Endodermal cell (in vitro differentiated cells): ENCODE measurements around the gene MYO1F. TPM values are rescaled to one million over a fixed set of nuclear protein-coding genes. Genes with fewer than 3 reads are reported as not detected.
A peak's percentile ranks its signal among the peaks of the same experiment; 100 is the strongest.

Source experiments
- DNase-seq: peaks from one replicate; pipeline ENCODE4 v3.0.0-alpha.2; 2017
- H3K27ac ChIP-seq: 2 replicates; pipeline ENCODE4 v1.5.1; 2013; ENCODE audit warnings: mild to moderate bottlenecking, low read depth, low read length, moderate library complexity
- H3K27me3 ChIP-seq: 2 replicates; pipeline ENCODE4 v1.6.1; 2013; ENCODE audit warnings: mild to moderate bottlenecking, low read length, moderate library complexity; ENCODE audit not compliant: insufficient read depth, control insufficient read depth, poor library complexity, severe bottlenecking
- H3K36me3 ChIP-seq: 2 replicates; pipeline ENCODE4 v1.7.0; 2013; ENCODE audit warnings: mild to moderate bottlenecking, low read length, moderate library complexity; ENCODE audit not compliant: control insufficient read depth, insufficient read depth
- H3K4me1 ChIP-seq: one replicate; pipeline ENCODE4 v1.7.0; 2013; ENCODE audit warnings: low read length; ENCODE audit not compliant: control insufficient read depth, insufficient read depth
- H3K4me3 ChIP-seq: 2 replicates; pipeline ENCODE4 v1.5.1; 2013; ENCODE audit warnings: mild to moderate bottlenecking, low read length, moderate library complexity
- H3K9ac ChIP-seq: 2 replicates; pipeline ENCODE4 v1.6.1; 2013; ENCODE audit warnings: mild to moderate bottlenecking, low read length, moderate library complexity; ENCODE audit not compliant: poor library complexity, severe bottlenecking; ENCODE audit errors: extremely low read depth
- H3K9me3 ChIP-seq: 2 replicates; pipeline ENCODE4 v1.6.1; 2013; ENCODE audit warnings: mild to moderate bottlenecking, low read length, moderate library complexity; ENCODE audit not compliant: control insufficient read depth
- H3K27ac Mint-ChIP-seq: 2 replicates; pipeline ENCODE4 v1.8.0; 2020; ENCODE audit warnings: mixed read lengths
- H3K27me3 Mint-ChIP-seq: 2 replicates; pipeline ENCODE4 v1.8.0; 2021; ENCODE audit warnings: mild to moderate bottlenecking, mixed read lengths; ENCODE audit not compliant: insufficient read depth
- H3K36me3 Mint-ChIP-seq: 2 replicates; pipeline ENCODE4 v1.8.0; 2020; ENCODE audit warnings: low read depth, mixed read lengths
- H3K4me1 Mint-ChIP-seq: 2 replicates; pipeline ENCODE4 v1.8.0; 2020; ENCODE audit warnings: mixed read lengths
- H3K4me3 Mint-ChIP-seq: 2 replicates; pipeline ENCODE4 v1.8.0; 2020; ENCODE audit warnings: mild to moderate bottlenecking, moderate library complexity, mixed read lengths
- H3K9me3 Mint-ChIP-seq: 2 replicates; pipeline ENCODE4 v1.8.0; 2020; ENCODE audit warnings: mild to moderate bottlenecking, mixed read lengths
- CTCF ChIP-seq: fragments of 200-600 bp; sonication (generic); conservative IDR thresholded peaks from 2 replicates; pipeline ENCODE4 v1.5.0; 2021; ENCODE audit warnings: antibody characterized with exemption, mild to moderate bottlenecking
- WGBS, 2 experiments: methylation state at CpG; one replicate each; pipeline versions ENCODE4 v1.1.5 to v1.1.7; 2013; ENCODE audit warnings: missing lambda C conversion rate in 2 of 2, mixed read lengths in 1 of 2; ENCODE audit not compliant: insufficient coverage in 1 of 2, insufficient read length in 1 of 2; 5-methylcytosine and 5-hydroxymethylcytosine counted together
- total RNA-seq, 2 donors: library from RNA; stranded (reverse); fragmentation: NEBNext Ultra II Directional in 1 of 2; extraction: Animal tissue kit (Norgen Biotek cat#: 25700) in 1 of 2; gene quantifications; 2 replicates in 1 of 2; 3 replicates in 1 of 2; pipeline ENCODE4 v1.2.1, GENCODE V29; 2021

The MYO1F gene
- total RNA-seq, 2 donors from 2014 or later = 0.57 to 1.1 TPM

- Mint-ChIP-seq H3K27ac (no peak overlapping the region), H3K27me3 (no peaks in the 10 kb centered on the region), H3K9me3 (peaks cover 1% of the 10 kb centered on the region), H3K36me3 (peaks cover 21% of the 10 kb centered on the region), H3K4me1 (peaks cover 4% of the 10 kb centered on the region), H3K4me3 (no peak overlapping the region)
- no peaks in the 10 kb centered on the region for H3K9me3 ChIP-seq
- H3K4me1 ChIP-seq = peaks cover 5% of the 10 kb centered on the region
- H3K27me3 ChIP-seq = no peaks in the 10 kb centered on the region
- peaks cover 2% of the 10 kb centered on the region for H3K36me3 ChIP-seq
- no peak for DNase-seq
- WGBS, 2 experiments = 97% methylated on average over 28 to 45 of the region's 45 CpGs
- H3K9ac ChIP-seq = no peak overlapping the region
- no peak overlapping the region for H3K27ac ChIP-seq
- H3K4me3 ChIP-seq = no peak overlapping the region
- TF ChIP-seq CTCF = peak; percentile 54
Measured at GRCh38 chr19:8511573-8512101, 65.6 kb downstream of the MYO1F start.

GRCh38 chr19:8510589-8511115 is 66.6 kb downstream of the MYO1F start:
- Mint-ChIP-seq H3K36me3 (peaks cover 21% of the 10 kb centered on the region), H3K4me3 (no peak overlapping the region), H3K9me3 (peaks cover 1% of the 10 kb centered on the region)

GRCh38 chr19:8506402-8506957 is 70.8 kb downstream of the MYO1F start:
- H3K27me3 ChIP-seq = no peaks in the 10 kb centered on the region
- H3K9me3 Mint-ChIP-seq = no peaks in the 10 kb centered on the region
- H3K4me1 Mint-ChIP-seq = peaks cover 12% of the 10 kb centered on the region
- H3K27ac ChIP-seq = peak overlapping the region; percentile 61
- H3K36me3 ChIP-seq = peaks cover 2% of the 10 kb centered on the region
- H3K4me3 ChIP-seq = peak overlapping the region; percentile 77
- H3K36me3 Mint-ChIP-seq = peaks cover 11% of the 10 kb centered on the region
- H3K27me3 Mint-ChIP-seq = no peaks in the 10 kb centered on the region
- DNase-seq = peak; percentile 73
- H3K4me1 ChIP-seq = no peaks in the 10 kb centered on the region
- peak; percentile 5 for TF ChIP-seq CTCF
- H3K9ac ChIP-seq = peak overlapping the region; percentile 77
- H3K4me3 Mint-ChIP-seq = peak overlapping the region; percentile 63
- 54 to 77% methylated on average over 9 to 18 of the region's 18 CpGs for WGBS, 2 experiments
- no peaks in the 10 kb centered on the region for H3K9me3 ChIP-seq
- H3K27ac Mint-ChIP-seq = peak overlapping the region; percentile 70

More at GRCh38 chr19:8510589-8511115, 66.6 kb downstream of the MYO1F start:
- Mint-ChIP-seq H3K4me1 (peaks cover 7% of the 10 kb centered on the region), H3K27ac (no peak overlapping the region), H3K27me3 (no peaks in the 10 kb centered on the region)
- Histone ChIP-seq H3K4me1 (peaks cover 5% of the 10 kb centered on the region), H3K4me3 (no peak overlapping the region), H3K36me3 (peaks cover 2% of the 10 kb centered on the region), H3K9me3 (no peaks in the 10 kb centered on the region), H3K27ac (no peak overlapping the region), H3K27me3 (no peaks in the 10 kb centered on the region), H3K9ac (no peak overlapping the region)
- TF ChIP-seq CTCF = no peak
- no peak for DNase-seq
- 95 to 98% methylated on average over 20 to 50 of the region's 52 CpGs for WGBS, 2 experiments
